ENCODE results near the gene CIB2. TPM values are rescaled to one million over a fixed set of nuclear protein-coding genes. Genes with fewer than 3 reads are reported as not detected.
"Not testable (repeated sequence)": the region's sequence is repeated elsewhere in the genome, so short reads cannot be mapped to it uniquely, and the experiment has no call there.

CIB2 gene
- total and polyA plus RNA-seq, 2 experiments from 2014 or later, result 59.5 to 64.4 TPM

DNA sequence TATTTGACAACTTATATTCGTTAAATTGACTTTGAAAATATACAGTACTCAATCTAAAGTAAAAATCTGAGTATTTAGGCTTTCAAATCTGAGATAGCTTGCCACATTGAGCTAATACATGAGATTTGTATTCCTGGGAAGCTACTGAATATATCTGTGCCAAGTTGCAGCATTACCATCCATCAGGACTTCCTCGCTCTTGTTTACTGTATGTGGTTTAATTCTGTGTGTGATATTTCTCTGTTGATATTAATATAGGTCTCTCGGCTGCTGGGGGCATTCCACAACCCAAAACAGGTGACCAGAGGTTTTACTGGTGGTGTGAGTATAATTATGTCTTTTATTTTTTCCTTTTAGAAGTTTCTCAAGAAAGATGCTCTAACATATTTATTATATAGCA is 23.7 kb upstream of the CIB2 start (continued):
- TF ChIP-seq, protein P1, sequence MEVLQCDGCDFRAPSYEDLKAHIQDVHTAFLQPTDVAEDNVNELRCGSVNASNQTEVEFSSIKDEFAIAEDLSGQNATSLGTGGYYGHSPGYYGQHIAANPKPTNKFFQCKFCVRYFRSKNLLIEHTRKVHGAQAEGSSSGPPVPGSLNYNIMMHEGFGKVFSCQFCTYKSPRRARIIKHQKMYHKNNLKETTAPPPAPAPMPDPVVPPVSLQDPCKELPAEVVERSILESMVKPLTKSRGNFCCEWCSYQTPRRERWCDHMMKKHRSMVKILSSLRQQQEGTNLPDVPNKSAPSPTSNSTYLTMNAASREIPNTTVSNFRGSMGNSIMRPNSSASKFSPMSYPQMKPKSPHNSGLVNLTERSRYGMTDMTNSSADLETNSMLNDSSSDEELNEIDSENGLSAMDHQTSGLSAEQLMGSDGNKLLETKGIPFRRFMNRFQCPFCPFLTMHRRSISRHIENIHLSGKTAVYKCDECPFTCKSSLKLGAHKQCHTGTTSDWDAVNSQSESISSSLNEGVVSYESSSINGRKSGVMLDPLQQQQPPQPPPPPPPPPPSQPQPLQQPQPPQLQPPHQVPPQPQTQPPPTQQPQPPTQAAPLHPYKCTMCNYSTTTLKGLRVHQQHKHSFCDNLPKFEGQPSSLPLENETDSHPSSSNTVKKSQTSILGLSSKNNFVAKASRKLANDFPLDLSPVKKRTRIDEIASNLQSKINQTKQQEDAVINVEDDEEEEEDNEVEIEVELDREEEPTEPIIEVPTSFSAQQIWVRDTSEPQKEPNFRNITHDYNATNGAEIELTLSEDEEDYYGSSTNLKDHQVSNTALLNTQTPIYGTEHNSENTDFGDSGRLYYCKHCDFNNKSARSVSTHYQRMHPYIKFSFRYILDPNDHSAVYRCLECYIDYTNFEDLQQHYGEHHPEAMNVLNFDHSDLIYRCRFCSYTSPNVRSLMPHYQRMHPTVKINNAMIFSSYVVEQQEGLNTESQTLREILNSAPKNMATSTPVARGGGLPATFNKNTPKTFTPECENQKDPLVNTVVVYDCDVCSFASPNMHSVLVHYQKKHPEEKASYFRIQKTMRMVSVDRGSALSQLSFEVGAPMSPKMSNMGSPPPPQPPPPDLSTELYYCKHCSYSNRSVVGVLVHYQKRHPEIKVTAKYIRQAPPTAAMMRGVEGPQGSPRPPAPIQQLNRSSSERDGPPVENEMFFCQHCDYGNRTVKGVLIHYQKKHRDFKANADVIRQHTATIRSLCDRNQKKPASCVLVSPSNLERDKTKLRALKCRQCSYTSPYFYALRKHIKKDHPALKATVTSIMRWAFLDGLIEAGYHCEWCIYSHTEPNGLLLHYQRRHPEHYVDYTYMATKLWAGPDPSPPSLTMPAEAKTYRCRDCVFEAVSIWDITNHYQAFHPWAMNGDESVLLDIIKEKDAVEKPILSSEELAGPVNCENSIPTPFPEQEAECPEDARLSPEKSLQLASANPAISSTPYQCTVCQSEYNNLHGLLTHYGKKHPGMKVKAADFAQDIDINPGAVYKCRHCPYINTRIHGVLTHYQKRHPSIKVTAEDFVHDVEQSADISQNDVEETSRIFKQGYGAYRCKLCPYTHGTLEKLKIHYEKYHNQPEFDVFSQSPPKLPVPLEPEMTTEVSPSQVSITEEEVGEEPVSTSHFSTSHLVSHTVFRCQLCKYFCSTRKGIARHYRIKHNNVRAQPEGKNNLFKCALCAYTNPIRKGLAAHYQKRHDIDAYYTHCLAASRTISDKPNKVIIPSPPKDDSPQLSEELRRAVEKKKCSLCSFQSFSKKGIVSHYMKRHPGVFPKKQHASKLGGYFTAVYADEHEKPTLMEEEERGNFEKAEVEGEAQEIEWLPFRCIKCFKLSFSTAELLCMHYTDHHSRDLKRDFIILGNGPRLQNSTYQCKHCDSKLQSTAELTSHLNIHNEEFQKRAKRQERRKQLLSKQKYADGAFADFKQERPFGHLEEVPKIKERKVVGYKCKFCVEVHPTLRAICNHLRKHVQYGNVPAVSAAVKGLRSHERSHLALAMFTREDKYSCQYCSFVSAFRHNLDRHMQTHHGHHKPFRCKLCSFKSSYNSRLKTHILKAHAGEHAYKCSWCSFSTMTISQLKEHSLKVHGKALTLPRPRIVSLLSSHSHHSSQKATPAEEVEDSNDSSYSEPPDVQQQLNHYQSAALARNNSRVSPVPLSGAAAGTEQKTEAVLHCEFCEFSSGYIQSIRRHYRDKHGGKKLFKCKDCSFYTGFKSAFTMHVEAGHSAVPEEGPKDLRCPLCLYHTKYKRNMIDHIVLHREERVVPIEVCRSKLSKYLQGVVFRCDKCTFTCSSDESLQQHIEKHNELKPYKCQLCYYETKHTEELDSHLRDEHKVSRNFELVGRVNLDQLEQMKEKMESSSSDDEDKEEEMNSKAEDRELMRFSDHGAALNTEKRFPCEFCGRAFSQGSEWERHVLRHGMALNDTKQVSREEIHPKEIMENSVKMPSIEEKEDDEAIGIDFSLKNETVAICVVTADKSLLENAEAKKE (CRISPR knock-in tag; IDR thresholded peaks at IDR 0.05), result no peak
- TF ChIP-seq EZH2phosphoT487 (IDR thresholded peaks at IDR 0.05; ENCODE audit: unreplicated experiment) (no peak), ZNF114 (CRISPR knock-in tag; IDR thresholded peaks at IDR 0.05) (no peak), NANOG (IDR thresholded peaks at IDR 0.05; ENCODE audit: borderline replicate concordance) (no peak), STAT1 (IDR thresholded peaks at IDR 0.05; ENCODE audit: unreplicated experiment) (no peak), JUNB (IDR thresholded peaks at IDR 0.05; ENCODE audit: unreplicated experiment) (no peak), ZNF331 (CRISPR knock-in tag; IDR thresholded peaks at IDR 0.05; ENCODE audit: low read depth) (no peak), POLR2AphosphoS5 (IDR thresholded peaks at IDR 0.05; ENCODE audit: low read depth) (no peak)

DNA sequence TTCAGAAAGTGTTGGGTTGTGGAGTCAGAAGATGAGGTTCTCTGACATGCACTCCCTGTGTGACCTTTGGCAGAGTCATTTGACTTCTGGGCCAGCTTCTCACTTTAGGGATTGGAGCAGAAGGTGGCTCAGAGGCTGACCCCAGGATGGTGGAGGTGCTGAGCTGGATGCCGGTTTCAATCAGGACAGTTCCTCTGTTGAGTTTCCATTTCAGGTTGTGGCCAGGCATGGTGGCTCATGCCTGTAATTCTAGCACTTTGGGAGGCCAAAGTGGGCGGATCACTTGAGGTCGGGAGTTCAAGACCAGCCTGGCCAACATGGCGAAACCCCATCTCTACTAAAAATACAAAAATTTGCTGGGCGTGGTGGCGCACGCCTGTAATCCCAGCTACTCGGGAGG is 19.8 kb upstream of the CIB2 start:
- peaks cover 38% of the 10 kb centered on the region for H3K79me2 ChIP-seq (replicated peaks; ENCODE audit: insufficient read depth)
- H3K4me3 Mint-ChIP-seq; H3K4me3 ChIP-seq; H3K36me3 ChIP-seq (ENCODE audit: insufficient read depth); H3K27ac ChIP-seq (ENCODE audit: low read depth); H3F3A ChIP-seq (replicated peaks; ENCODE audit: low read depth); ATAC-seq; H3K27ac Mint-ChIP-seq; H3K27me3 ChIP-seq (ENCODE audit: insufficient read depth); H3K9me3 Mint-ChIP-seq; H2AFZ ChIP-seq; H3K36me3 Mint-ChIP-seq (ENCODE audit: low read depth); H3K27me3 Mint-ChIP-seq (ENCODE audit: insufficient read depth, low read depth, poor library complexity); DNase-seq (ENCODE audit: low spot score); H3K9me2 ChIP-seq (ENCODE audit: insufficient read depth): not testable (repeated sequence)
- H4K20me1 ChIP-seq (replicated peaks; ENCODE audit: insufficient read depth), result peaks cover 16% of the 10 kb centered on the region
- peak overlapping the region; percentile 96; the same call in 1 of the 2 replicates for H3K4me2 ChIP-seq
- H3K4me1 ChIP-seq (ENCODE audit: insufficient read depth), result peaks cover 27% of the 10 kb centered on the region
- H3K4me1 Mint-ChIP-seq, result peaks cover 29% of the 10 kb centered on the region

Measured in GM23338 (cell line).